Measurements from ENCODE around the gene DCTN4.

DCTN4 gene

GRCh38 chr5:150731669-150732242 is 27.1 kb downstream of the DCTN4 start:
- no peak for DNase-seq

DNA sequence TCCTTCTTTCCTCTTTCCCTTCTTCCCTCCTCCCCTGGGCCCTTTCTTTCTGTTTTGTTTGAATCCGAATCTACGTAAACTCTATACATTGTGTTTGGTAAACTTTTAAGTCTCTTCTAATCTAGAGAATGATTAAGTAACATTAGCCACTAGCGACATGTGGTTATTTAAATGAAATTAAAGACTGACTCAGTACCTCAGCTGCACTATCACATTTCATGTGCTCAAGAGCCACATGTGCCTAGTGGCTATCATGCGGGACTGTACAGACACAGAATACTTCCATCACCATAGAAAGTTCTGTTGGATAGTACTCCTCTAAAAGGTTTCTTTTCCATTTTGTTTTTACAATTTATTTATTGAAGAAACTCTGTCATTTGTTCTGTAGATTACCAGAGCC is 29.0 kb downstream of the DCTN4 start:
- no peak for DNase-seq

GRCh38 chr5:150723845-150724244 is 35.0 kb downstream of the DCTN4 start:
- DNase-seq, result no peak

GRCh38 chr5:150710165-150710564 is 48.7 kb downstream of the DCTN4 start:
- DNase-seq, result no peak

GRCh38 chr5:150706776-150707390 is 51.9 kb downstream of the DCTN4 start:
- DNase-seq, result no peak

- no peak for DNase-seq
Measured at GRCh38 chr5:150703762-150704161, 55.1 kb downstream of the DCTN4 start.

- DNase-seq, result peak; percentile 93
Measured at GRCh38 chr5:150700594-150701377, 58.0 kb downstream of the DCTN4 start, which contains the start of gene RBM22. TSS of gene RBM22 (minus strand) at chr5:150701062. CDS start at chr5:150700985, 77 bp downstream.

DNA sequence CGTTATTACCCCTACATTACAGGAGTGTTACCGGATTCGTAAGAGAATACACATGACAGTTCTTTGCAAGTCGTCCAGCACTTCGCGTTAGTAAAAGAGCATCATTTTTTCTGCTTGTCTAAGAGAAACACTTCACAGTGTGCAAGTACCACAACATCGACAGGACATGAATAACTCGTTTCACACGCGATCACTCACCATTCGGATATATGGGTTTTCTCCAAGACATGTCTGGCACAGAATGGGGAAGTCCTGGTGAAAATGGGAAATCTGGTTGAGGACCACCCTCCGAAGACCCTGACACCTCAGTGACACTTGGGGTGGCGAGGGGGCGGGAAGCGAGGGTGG is 58.6 kb downstream of the DCTN4 start:
- DNase-seq, result no peak

DNA sequence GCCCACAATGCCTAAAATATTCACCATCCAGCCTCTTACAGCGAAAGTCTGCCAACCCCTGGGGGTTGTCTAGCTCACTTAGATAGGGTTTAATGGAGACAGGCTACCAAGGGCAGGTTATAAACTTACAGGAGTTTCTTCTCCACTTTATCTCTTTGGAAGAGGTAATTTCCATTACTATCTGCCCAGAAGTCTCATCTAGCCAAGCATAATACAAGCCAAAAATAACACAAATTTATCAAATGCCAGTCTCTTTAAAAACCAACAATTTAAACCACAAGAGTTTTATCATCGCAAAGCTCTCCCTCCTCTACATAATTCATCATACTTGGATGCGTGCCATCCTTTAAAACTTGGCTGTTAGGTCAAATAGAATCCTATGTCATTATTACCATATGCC is 64.2 kb downstream of the DCTN4 start:
- no peak for DNase-seq

DNA sequence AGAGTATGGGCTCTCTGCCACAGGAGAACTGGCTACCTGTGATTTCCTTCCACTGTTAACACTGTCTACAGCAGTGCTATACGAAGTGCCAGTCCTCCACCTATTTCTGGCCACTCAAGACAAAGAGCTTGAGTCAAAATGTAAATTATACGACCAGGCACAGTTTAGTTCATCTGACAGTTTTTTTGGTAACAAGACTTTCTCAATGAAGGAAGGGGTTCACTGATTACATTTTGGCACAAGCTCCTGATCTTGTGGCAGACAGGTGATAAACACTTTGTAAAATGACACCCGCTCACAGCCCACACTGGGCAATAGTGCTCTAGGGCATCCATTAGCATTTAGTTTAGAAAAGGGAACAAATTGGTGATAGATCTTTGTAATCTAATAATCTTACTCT is 66.5 kb downstream of the DCTN4 start:
- DNase-seq, result no peak

GRCh38 chr5:150690760-150691159 is 68.1 kb downstream of the DCTN4 start:
- DNase-seq, result no peak

- no peak for DNase-seq
Measured at GRCh38 chr5:150689120-150689519, 69.7 kb downstream of the DCTN4 start.

DNA sequence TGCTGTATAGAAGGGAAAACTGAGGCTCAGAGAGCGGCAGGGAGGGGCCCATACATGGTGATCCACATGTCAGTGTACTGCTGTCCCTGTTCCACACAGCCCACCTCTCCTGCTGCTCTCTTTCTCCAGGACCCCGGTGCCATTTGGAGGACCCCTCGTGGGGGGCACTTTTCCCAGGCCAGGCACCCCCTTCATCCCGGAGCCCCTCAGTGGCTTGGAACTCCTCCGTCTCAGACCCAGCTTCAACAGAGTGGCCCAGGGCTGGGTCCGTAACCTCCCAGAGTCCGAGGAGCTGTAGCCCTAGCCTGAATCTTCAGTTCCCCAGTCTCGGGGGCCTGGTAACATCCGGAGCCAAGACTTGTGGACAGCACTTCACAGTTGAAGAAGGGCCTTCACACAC is 82.2 kb downstream of the DCTN4 start:
- no peak for DNase-seq

GRCh38 chr5:150675069-150675468 is 83.7 kb downstream of the DCTN4 start:
- no peak for DNase-seq

DNA sequence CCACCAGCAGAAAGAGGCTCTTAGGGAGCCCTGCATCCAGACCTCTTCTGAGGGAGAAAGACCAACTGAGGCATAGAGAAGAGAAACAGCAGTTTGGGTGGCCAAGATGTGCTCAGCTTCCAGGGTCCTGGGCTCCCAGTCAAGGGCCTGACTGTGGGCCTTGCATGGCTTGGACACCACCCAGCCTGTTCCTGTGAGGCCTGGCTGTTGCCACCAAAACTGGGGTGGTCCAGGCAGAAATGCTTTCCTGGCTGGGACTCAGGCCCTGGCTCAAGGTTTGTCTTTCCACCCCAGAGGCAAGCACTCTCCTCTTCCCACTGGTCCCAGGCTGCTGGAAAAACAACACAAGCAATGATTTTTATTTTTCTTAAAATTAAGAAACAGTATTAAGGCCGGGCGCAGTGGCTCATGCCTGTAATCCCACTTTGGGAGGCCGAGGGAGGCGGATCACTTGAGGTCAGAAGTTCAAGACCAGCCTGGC is 84.4 kb downstream of the DCTN4 start:
- DNase-seq, result no peak

GRCh38 chr5:150672884-150673275 is 85.9 kb downstream of the DCTN4 start:
- no peak for DNase-seq

- DNase-seq, result peak; percentile 49 to 51
Measured at GRCh38 chr5:150672237-150672883, 86.5 kb downstream of the DCTN4 start.

DNA sequence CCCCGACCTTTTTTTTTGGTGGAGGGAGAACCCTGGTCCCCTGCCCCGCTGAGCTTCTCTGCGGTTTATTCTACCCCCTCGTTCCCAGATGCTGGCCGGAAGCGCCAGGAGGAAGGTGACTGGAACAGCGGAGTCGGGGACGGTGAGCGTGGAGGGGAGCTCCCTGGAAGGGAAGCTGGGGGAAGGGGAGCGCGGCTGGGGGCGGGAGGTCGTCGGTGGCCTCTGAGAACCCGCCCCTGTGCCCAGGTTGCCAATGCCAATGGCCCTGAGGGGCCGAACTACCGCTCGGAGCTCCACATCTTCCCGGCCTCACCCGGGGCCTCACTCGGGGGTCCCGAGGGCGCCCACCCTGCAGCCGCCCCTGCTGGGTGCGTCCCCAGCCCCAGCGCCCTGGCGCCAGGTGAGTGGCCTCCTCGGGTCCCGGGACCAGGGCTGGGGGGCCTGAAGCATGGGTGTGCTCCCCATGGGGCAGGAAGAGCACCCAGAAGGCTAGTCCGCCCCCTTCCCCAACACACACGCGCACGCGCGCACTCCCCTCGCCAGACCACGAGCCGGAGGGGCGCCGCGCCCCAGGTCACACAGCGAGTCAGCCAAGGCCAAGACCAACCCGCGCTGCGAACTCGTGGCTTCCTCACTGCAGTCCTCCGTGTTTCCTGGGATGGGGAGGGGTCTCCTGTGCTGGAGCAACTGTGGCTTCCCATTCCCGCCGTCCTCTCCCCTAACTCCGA is 87.1 kb downstream of the DCTN4 start:
- DNase-seq, result peak in 1 of 2 experiments; percentile 44

- DNase-seq, result no peak
Measured at GRCh38 chr5:150670948-150671310, 87.9 kb downstream of the DCTN4 start.

DNA sequence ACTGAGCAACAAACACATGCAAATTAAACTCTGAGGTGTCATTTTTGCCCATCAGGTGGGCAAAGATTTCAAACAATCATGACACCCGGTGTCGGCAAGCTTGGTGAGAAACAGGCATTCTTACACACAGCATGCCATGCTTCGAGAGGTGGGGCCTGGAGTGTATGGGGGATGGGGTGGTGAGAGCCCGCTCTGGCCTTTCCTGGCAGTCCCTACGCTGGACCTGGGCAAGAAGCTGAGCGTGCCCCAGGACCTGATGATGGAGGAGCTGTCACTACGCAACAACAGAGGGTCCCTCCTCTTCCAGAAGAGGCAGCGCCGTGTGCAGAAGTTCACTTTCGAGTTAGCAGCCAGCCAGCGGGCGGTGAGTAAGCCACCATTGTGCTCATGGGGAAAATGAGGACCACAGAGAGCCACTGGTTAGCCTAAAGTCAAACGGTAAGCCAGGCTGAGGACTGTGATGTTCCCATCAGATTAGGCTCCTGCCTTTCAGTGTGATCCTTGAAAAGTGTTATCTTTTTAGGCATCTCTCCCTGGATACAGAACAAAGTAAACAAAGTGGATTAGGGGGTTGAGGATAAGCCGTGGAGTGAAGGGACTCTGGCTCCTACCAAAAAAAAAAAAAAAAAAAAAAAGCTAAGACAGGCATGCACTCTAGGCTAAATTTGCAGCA is 88.4 kb downstream of the DCTN4 start:
- DNase-seq, result no peak

DNA sequence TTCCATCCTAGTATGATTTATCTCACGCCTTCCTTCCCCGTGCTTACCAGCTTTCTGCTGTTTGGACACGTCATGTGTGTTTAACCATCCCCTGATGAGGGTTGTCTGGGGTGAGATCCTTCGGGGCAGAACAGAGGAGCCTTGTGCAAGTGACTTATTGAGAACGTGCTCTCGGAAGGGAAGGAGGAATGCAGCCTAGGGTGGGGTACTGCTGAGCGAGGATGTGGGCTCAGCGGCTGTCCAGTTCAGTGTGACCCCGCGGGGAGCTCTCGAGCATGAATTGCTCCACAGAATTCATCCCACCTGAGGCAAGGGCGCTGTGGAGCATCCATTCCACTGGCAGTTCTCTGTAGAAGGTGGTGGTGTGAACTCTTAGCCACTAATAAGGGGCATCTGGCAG is 93.8 kb downstream of the DCTN4 start:
- DNase-seq, result no peak

DNA sequence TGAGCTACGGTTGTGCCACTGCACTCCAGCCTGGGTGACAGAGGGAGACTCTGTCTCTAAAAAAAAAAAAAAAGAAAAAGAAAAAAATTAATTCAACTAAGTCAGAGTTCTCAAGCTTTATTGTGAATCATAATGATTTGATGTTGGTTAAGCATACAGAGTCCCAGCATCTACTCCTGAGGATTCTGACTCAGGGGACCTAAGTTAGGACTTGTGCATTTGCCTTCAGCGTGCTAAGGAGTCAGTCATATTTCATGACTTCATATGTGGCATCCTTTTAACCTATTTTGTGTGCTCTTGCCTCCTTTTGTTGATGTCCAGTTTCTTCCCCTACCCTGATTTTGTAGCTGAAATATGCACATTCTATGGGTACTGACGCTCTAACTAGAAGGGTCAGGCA is 94.9 kb downstream of the DCTN4 start:
- DNase-seq, result no peak

All from activated T-cell treated with anti-CD3 and anti-CD28 coated beads, Interleukin-2, amount 50 U/mL, for 48 hours (primary cell).